ENCODE data around the gene PHOSPHO2. TPM values are rescaled to one million over a fixed set of nuclear protein-coding genes. Genes with fewer than 3 reads are reported as not detected.

The PHOSPHO2 gene
- total RNA-seq, 4 donors from 2014 or later: 6.1 to 10.5 (median 7.5) TPM

DNA sequence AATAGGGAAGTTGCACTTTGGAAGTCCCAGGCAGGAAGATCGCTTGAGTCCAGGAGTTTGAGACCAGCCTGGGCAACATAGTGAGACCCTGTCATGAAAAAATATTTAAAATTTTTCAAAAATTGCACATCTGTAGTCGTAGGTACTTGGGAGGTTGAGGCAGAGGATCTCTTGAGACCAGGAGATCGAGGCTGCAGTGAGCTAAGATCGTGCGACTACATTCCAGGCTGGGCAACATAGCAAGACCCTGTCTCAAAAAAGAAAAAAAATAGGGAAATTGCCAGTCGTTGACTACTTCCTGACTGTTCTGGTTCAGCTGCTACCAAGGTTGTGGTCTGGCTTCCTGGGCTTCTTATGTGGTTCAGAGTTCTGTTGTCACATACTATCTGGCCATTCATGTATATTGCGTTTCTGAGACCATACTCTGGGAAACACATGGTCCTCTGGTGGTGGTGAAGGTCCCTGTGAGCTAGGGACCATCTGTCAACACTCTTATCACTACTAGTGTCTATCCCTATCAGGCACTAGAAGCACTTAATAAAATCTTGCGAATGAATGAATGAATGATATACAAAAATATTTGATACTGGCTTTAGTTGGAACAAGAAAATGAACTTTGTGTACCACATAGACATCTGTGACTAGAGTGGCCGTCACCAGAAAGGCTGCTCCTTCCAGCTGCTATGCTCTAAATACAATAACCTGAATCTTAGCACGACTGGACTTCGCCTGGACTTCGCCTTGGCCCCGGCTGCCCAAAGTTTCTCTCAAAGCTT lies 38.5 kb downstream of the PHOSPHO2 start:
- Histone ChIP-seq H3K27ac (peak overlapping the region; percentile 84 to 88), H3K9me3 (no peaks in the 10 kb centered on the region), H3K4me3 (peak overlapping the region; percentile 47 to 63), H3K4me1 (no peaks in the 10 kb centered on the region), H3K36me3 (no peaks in the 10 kb centered on the region), H3K27me3 (no peaks in the 10 kb centered on the region)
- TF ChIP-seq, protein P1, sequence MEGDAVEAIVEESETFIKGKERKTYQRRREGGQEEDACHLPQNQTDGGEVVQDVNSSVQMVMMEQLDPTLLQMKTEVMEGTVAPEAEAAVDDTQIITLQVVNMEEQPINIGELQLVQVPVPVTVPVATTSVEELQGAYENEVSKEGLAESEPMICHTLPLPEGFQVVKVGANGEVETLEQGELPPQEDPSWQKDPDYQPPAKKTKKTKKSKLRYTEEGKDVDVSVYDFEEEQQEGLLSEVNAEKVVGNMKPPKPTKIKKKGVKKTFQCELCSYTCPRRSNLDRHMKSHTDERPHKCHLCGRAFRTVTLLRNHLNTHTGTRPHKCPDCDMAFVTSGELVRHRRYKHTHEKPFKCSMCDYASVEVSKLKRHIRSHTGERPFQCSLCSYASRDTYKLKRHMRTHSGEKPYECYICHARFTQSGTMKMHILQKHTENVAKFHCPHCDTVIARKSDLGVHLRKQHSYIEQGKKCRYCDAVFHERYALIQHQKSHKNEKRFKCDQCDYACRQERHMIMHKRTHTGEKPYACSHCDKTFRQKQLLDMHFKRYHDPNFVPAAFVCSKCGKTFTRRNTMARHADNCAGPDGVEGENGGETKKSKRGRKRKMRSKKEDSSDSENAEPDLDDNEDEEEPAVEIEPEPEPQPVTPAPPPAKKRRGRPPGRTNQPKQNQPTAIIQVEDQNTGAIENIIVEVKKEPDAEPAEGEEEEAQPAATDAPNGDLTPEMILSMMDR (IDR thresholded peaks at IDR 0.05): no peak
- no peak for TF ChIP-seq POLR2A (IDR thresholded peaks at IDR 0.05)
- no peak for DNase-seq
- intact Hi-C loops (cut with DNase I; ENCODE audit: low total_unique reads): no loop called here

- TF ChIP-seq, protein P1 (IDR thresholded peaks at IDR 0.05): no peak
- TF ChIP-seq POLR2A (IDR thresholded peaks at IDR 0.05): no peak
- DNase-seq: peak; percentile 20 to 39
- intact Hi-C loops (cut with DNase I; ENCODE audit: low total_unique reads): no loop called here
- Histone ChIP-seq H3K9me3 (no peaks in the 10 kb centered on the region), H3K27ac (peak overlapping the region; percentile 84 to 88), H3K36me3 (no peaks in the 10 kb centered on the region), H3K27me3 (no peaks in the 10 kb centered on the region), H3K4me3 (peak overlapping the region; percentile 47 to 63), H3K4me1 (no peaks in the 10 kb centered on the region)
These were observed 40.0 kb downstream of the PHOSPHO2 start for GRCh38 chr2:169734169-169734847.

GRCh38 chr2:169735623-169736022 lies 41.4 kb downstream of the PHOSPHO2 start:
- Histone ChIP-seq H3K4me1 (peaks cover 0 to 4% of the 10 kb centered on the region in 2 donors), H3K27ac (peak overlapping the region in 1 of 2 donors; percentile 88), H3K4me3 (peak overlapping the region in 1 of 2 donors; percentile 5)

GRCh38 chr2:169736902-169737301 lies 42.6 kb downstream of the PHOSPHO2 start:
- DNase-seq: no peak
- H3K27me3 ChIP-seq: no peaks in the 10 kb centered on the region
- peaks cover 0 to 4% of the 10 kb centered on the region in 2 donors for H3K4me1 ChIP-seq
- intact Hi-C loops (cut with DNase I; ENCODE audit: low total_unique reads): no loop called here
- TF ChIP-seq POLR2A (IDR thresholded peaks at IDR 0.05): no peak
- TF ChIP-seq, protein P1 (IDR thresholded peaks at IDR 0.05): no peak
- peak overlapping the region; percentile 40 to 64 for H3K27ac ChIP-seq
- peak overlapping the region; percentile 11 to 16 for H3K4me3 ChIP-seq
- H3K9me3 ChIP-seq: no peaks in the 10 kb centered on the region
- no peaks in the 10 kb centered on the region for H3K36me3 ChIP-seq

More at GRCh38 chr2:169735623-169736022, 41.4 kb downstream of the PHOSPHO2 start:
- Histone ChIP-seq H3K9me3 (no peaks in the 10 kb centered on the region), H3K27me3 (no peaks in the 10 kb centered on the region), H3K36me3 (no peaks in the 10 kb centered on the region)
- DNase-seq: no peak
- intact Hi-C loops (cut with DNase I; ENCODE audit: low total_unique reads): no loop called here
- TF ChIP-seq, protein P1 (IDR thresholded peaks at IDR 0.05): no peak
- no peak for TF ChIP-seq POLR2A (IDR thresholded peaks at IDR 0.05)
